H9 (cell line): ENCODE data around the gene ZBP1. TPM values are rescaled to one million over a fixed set of nuclear protein-coding genes. Genes with fewer than 3 reads are reported as not detected.

Source experiments
- DNase-seq: peaks from one replicate; pipeline ENCODE4 v3.0.0-alpha.2; 2017
- H2AFZ ChIP-seq: one replicate; pipeline ENCODE4 v1.6.1; 2013; ENCODE audit warnings: mild to moderate bottlenecking, low read length, control low read depth, moderate library complexity
- H2AK5ac ChIP-seq: 2 replicates; pipeline ENCODE4 v1.6.1; 2013; ENCODE audit warnings: low read length, control low read depth, mixed read lengths; ENCODE audit not compliant: insufficient read length
- H2BK120ac ChIP-seq: one replicate; pipeline ENCODE4 v1.6.1; 2013; ENCODE audit warnings: low read depth, mild to moderate bottlenecking, low read length, control low read depth, inconsistent platforms; ENCODE audit not compliant: poor library complexity, severe bottlenecking
- H2BK12ac ChIP-seq: 2 replicates; pipeline ENCODE4 v1.6.1; 2013; ENCODE audit warnings: low read length, control low read depth, mixed read lengths, low read depth; ENCODE audit not compliant: insufficient read length
- H2BK15ac ChIP-seq: 2 replicates; pipeline ENCODE4 v1.6.1; 2013; ENCODE audit warnings: low read depth, low read length, control low read depth
- H2BK20ac ChIP-seq: one replicate; pipeline ENCODE4 v1.6.1; 2013; ENCODE audit warnings: low read depth, mild to moderate bottlenecking, low read length, control low read depth, inconsistent platforms; ENCODE audit not compliant: poor library complexity, severe bottlenecking
- H2BK5ac ChIP-seq: 2 replicates; pipeline ENCODE4 v1.6.1; 2013; ENCODE audit warnings: low read length, control low read depth, mixed read lengths; ENCODE audit not compliant: insufficient read length
- H3K14ac ChIP-seq: 2 replicates; pipeline ENCODE4 v1.6.1; 2013; ENCODE audit warnings: low read length, control low read depth; ENCODE audit not compliant: insufficient read depth
- H3K18ac ChIP-seq: 2 replicates; pipeline ENCODE4 v1.6.1; 2013; ENCODE audit warnings: low read depth, mild to moderate bottlenecking, mixed read lengths, low read length, control low read depth; ENCODE audit not compliant: insufficient read length
- H3K23ac ChIP-seq: 2 replicates; pipeline ENCODE4 v1.6.1; 2013; ENCODE audit warnings: low read length, control low read depth, mixed read lengths, low read depth; ENCODE audit not compliant: insufficient read length
- H3K23me2 ChIP-seq: 2 replicates; pipeline ENCODE4 v1.6.1; 2013; ENCODE audit warnings: low read depth, mild to moderate bottlenecking, mixed read lengths, low read length, control low read depth; ENCODE audit not compliant: insufficient read length, poor library complexity, severe bottlenecking
- H3K27ac ChIP-seq: 2 replicates; pipeline ENCODE4 v1.5.1; 2013; ENCODE audit warnings: low read length, control low read depth, mixed read lengths, low read depth; ENCODE audit not compliant: insufficient read length
- H3K27me3 ChIP-seq: 2 replicates; pipeline ENCODE4 v1.6.1; 2013; ENCODE audit warnings: low read length, control low read depth, inconsistent platforms; ENCODE audit not compliant: insufficient read depth
- H3K4ac ChIP-seq: 2 replicates; pipeline ENCODE4 v1.6.1; 2013; ENCODE audit warnings: low read depth, mild to moderate bottlenecking, control low read depth, inconsistent platforms, low read length, moderate library complexity
- H3K4me1 ChIP-seq: 2 replicates; pipeline ENCODE4 v1.6.1; 2013; ENCODE audit warnings: low read length, control low read depth, inconsistent platforms; ENCODE audit not compliant: insufficient read depth
- H3K4me2 ChIP-seq: 2 replicates; pipeline ENCODE4 v1.6.1; 2013; ENCODE audit warnings: low read length, control low read depth, mixed read lengths; ENCODE audit not compliant: insufficient read length, insufficient read depth
- H3K56ac ChIP-seq: 2 replicates; pipeline ENCODE4 v1.6.1; 2013; ENCODE audit warnings: low read depth, mild to moderate bottlenecking, mixed read lengths, low read length, control low read depth; ENCODE audit not compliant: insufficient read length
- H3K79me1 ChIP-seq: 2 replicates; pipeline ENCODE4 v1.6.1; 2013; ENCODE audit warnings: low read depth, mild to moderate bottlenecking, moderate library complexity, low read length, control low read depth, inconsistent platforms; ENCODE audit not compliant: insufficient read depth, poor library complexity, severe bottlenecking
- H3K79me2 ChIP-seq: 2 replicates; pipeline ENCODE4 v1.6.1; 2013; ENCODE audit warnings: low read length, control low read depth, inconsistent platforms; ENCODE audit not compliant: insufficient read depth
- H3K9ac ChIP-seq: 2 replicates; pipeline ENCODE4 v1.6.1; 2013; ENCODE audit warnings: low read length, control low read depth, mixed read lengths; ENCODE audit not compliant: insufficient read length; ENCODE audit errors: extremely low read depth
- H3K9me3 ChIP-seq: one replicate; pipeline ENCODE4 v1.6.1; 2013; ENCODE audit warnings: low read depth, low read length, inconsistent platforms; ENCODE audit not compliant: control insufficient read depth
- H3T11ph ChIP-seq: one replicate; pipeline ENCODE4 v1.6.1; 2013; ENCODE audit warnings: mild to moderate bottlenecking, low read length, control low read depth, inconsistent platforms
- H4K20me1 ChIP-seq: one replicate; pipeline ENCODE4 v1.6.1; 2013; ENCODE audit not compliant: control insufficient read depth, insufficient read length, insufficient read depth
- H4K5ac ChIP-seq: 2 replicates; pipeline ENCODE4 v1.6.1; 2013; ENCODE audit warnings: low read depth, mild to moderate bottlenecking, mixed read lengths, low read length, control low read depth; ENCODE audit not compliant: insufficient read length
- H4K8ac ChIP-seq: replicated peaks from 2 replicates; pipeline ENCODE4 v1.6.1; 2013; ENCODE audit warnings: low read length, control low read depth, mixed read lengths, low read depth; ENCODE audit not compliant: insufficient read length
- H4K91ac ChIP-seq: 2 replicates; pipeline ENCODE4 v1.6.1; 2013; ENCODE audit warnings: low read depth, mild to moderate bottlenecking, moderate library complexity, mixed read lengths, low read length, control low read depth; ENCODE audit not compliant: insufficient read length
- H3K27ac Mint-ChIP-seq, 3 experiments: 2 replicates in 2 of 3; 3 replicates in 1 of 3; pipeline ENCODE4 v1.8.0; 2020 to 2021; ENCODE audit warnings: mixed read lengths in 3 of 3, mild to moderate bottlenecking in 1 of 3, moderate library complexity in 1 of 3
- H3K27me3 Mint-ChIP-seq: 2 replicates; pipeline ENCODE4 v1.8.0; 2021; ENCODE audit warnings: low read depth, mild to moderate bottlenecking, moderate library complexity, mixed read lengths
- H3K36me3 Mint-ChIP-seq, 3 experiments: 2 replicates in 2 of 3; 3 replicates in 1 of 3; pipeline ENCODE4 v1.8.0; 2020 to 2021; ENCODE audit warnings: low read depth in 3 of 3, mixed read lengths in 3 of 3; ENCODE audit not compliant: insufficient read depth in 1 of 3
- H3K4me1 Mint-ChIP-seq, 2 experiments: 2 replicates each; pipeline ENCODE4 v1.8.0; 2020; ENCODE audit warnings: mixed read lengths in 2 of 2
- H3K4me3 Mint-ChIP-seq, 2 experiments: 2 replicates in 1 of 2; 3 replicates in 1 of 2; pipeline ENCODE4 v1.8.0; 2020 to 2021; ENCODE audit warnings: mild to moderate bottlenecking in 2 of 2, mixed read lengths in 2 of 2, moderate library complexity in 1 of 2
- H3K9me3 Mint-ChIP-seq, 2 experiments: 2 replicates in 1 of 2; 3 replicates in 1 of 2; pipeline ENCODE4 v1.8.0; 2020; ENCODE audit warnings: mild to moderate bottlenecking in 2 of 2, mixed read lengths in 2 of 2, moderate library complexity in 1 of 2
- CTCF ChIP-seq: fragments of 200-600 bp; sonication (generic); conservative IDR thresholded peaks from 3 replicates; pipeline ENCODE4 v1.8.0; 2021; ENCODE audit warnings: antibody characterized with exemption, mild to moderate bottlenecking
- WGBS: extraction: QIAGEN DNeasy Blood & Tissue Kit; methylation state at CpG from one replicate; pipeline ENCODE4 v1.1.7; 2013; ENCODE audit warnings: missing lambda C conversion rate, low lambda C conversion rate, mixed read lengths; ENCODE audit not compliant: insufficient read length; ENCODE audit errors: extremely low coverage; 5-methylcytosine and 5-hydroxymethylcytosine counted together
- total RNA-seq: library from RNA; stranded (reverse); gene quantifications from 2 replicates; pipeline ENCODE4 v1.2.1, GENCODE V29; 2021

The ZBP1 gene
- total RNA-seq, 1 experiment from 2014 or later, result not detected

DNA sequence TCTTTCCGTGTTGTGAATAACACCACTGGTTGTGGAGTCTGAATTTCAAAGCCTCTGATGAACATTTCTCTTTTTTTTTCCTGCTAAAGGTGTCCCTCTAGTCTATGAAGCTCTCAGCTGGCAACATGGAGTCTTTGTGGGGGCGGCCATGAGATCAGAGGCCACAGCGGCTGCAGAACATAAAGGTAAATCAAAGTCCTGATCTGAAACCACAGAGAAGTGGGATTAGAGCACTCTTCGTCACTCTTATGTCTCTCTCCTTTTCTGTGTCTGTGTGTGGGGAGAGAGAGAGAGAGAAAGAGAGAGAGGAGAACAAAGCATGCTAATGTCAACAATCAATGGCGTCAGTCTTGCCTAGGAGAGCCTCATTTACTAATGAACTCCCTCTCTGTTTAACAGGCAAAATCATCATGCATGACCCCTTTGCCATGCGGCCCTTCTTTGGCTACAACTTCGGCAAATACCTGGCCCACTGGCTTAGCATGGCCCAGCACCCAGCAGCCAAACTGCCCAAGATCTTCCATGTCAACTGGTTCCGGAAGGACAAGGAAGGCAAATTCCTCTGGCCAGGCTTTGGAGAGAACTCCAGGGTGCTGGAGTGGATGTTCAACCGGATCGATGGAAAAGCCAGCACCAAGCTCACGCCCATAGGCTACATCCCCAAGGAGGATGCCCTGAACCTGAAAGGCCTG lies 55.1 kb downstream of the ZBP1 start:
- Mint-ChIP-seq H3K27me3 (peaks cover 15% of the 10 kb centered on the region), H3K9me3 (no peaks in the 10 kb centered on the region), H3K36me3 (no peaks in the 10 kb centered on the region), H3K4me1 (no peaks in the 10 kb centered on the region), H3K4me3 (no peak overlapping the region), H3K27ac (no peak overlapping the region)
- no peak overlapping the region for H3K27ac ChIP-seq
- no peak overlapping the region for H4K8ac ChIP-seq
- H3K4ac ChIP-seq, result no peak overlapping the region
- no peak overlapping the region for H2AK5ac ChIP-seq
- H3K4me2 ChIP-seq, result no peak overlapping the region
- no peak overlapping the region for H2BK20ac ChIP-seq
- no peak overlapping the region for H3K18ac ChIP-seq
- no peaks in the 10 kb centered on the region for H3K79me1 ChIP-seq
- H2BK12ac ChIP-seq, result no peak overlapping the region
- WGBS, result no CpG with 5 or more reads among the region's 11 CpGs
- H3K23me2 ChIP-seq, result no peaks in the 10 kb centered on the region
- H3K9ac ChIP-seq, result no peak overlapping the region
- no peak for TF ChIP-seq CTCF
- no peak overlapping the region for H2AFZ ChIP-seq
- no peaks in the 10 kb centered on the region for H4K20me1 ChIP-seq
- no peaks in the 10 kb centered on the region for H3K4me1 ChIP-seq
- no peak overlapping the region for H2BK120ac ChIP-seq
- H3K9me3 ChIP-seq, result no peaks in the 10 kb centered on the region
- no peak for DNase-seq
- H2BK15ac ChIP-seq, result no peak overlapping the region
- H2BK5ac ChIP-seq, result no peak overlapping the region
- no peak overlapping the region for H4K91ac ChIP-seq
- H3K79me2 ChIP-seq, result no peaks in the 10 kb centered on the region
- H3K27me3 ChIP-seq, result no peaks in the 10 kb centered on the region
- no peak overlapping the region for H3K56ac ChIP-seq
- H3T11ph ChIP-seq, result no peak overlapping the region
- H3K23ac ChIP-seq, result no peak overlapping the region
- H4K5ac ChIP-seq, result no peak overlapping the region
- no peak overlapping the region for H3K14ac ChIP-seq
